ENCODE data around the gene USP3. TPM values are rescaled to one million over a fixed set of nuclear protein-coding genes. Genes with fewer than 3 reads are reported as not detected.
A peak's percentile ranks its signal among the peaks of the same experiment; 100 is the strongest.

USP3 gene
- total RNA-seq, 2 donors from 2014 or later = 51.5 to 52.5 TPM

GRCh38 chr15:63502137-63502766 lies 2.1 kb upstream of the USP3 start:
- Histone ChIP-seq H3K9ac (ENCODE audit: extremely low read depth, low read length, poor library complexity, severe bottlenecking) (no peak overlapping the region), H3K36me3 (ENCODE audit: control insufficient read depth, insufficient read depth, low read length) (no peaks in the 10 kb centered on the region), H3K4me3 (ENCODE audit: low read length) (no peak overlapping the region), H3K27ac (ENCODE audit: low read depth, low read length) (no peak overlapping the region), H3K27me3 (ENCODE audit: control insufficient read depth, insufficient read depth, low read length, poor library complexity, severe bottlenecking) (peaks cover 11% of the 10 kb centered on the region), H3K4me1 (ENCODE audit: control insufficient read depth, insufficient read depth, low read length) (peaks cover 19% of the 10 kb centered on the region), H3K9me3 (ENCODE audit: control insufficient read depth, low read length) (no peaks in the 10 kb centered on the region)
- H3K4me3 Mint-ChIP-seq = peak overlapping the region; percentile 76
- no peak overlapping the region for H3K27ac Mint-ChIP-seq
- no peak for TF ChIP-seq CTCF (conservative IDR thresholded peaks at IDR 0.05)
- peaks cover 52% of the 10 kb centered on the region for H3K4me1 Mint-ChIP-seq
- WGBS, 2 experiments (ENCODE audit: insufficient coverage in 1 of 2, insufficient read length in 1 of 2) = 84 to 92% methylated on average over 10 to 15 of the region's 15 CpGs
- H3K27me3 Mint-ChIP-seq (ENCODE audit: insufficient read depth) = peaks cover 46% of the 10 kb centered on the region
- DNase-seq = no peak
- H3K36me3 Mint-ChIP-seq (ENCODE audit: low read depth) = peaks cover 3% of the 10 kb centered on the region
- H3K9me3 Mint-ChIP-seq = no peaks in the 10 kb centered on the region

GRCh38 chr15:63502843-63503738 lies 1.3 kb upstream of the USP3 start:
- Histone ChIP-seq H3K9ac (ENCODE audit: extremely low read depth, low read length, poor library complexity, severe bottlenecking) (peak overlapping the region; percentile 81), H3K4me3 (ENCODE audit: low read length) (peak overlapping the region; percentile 87), H3K9me3 (ENCODE audit: control insufficient read depth, low read length) (no peaks in the 10 kb centered on the region), H3K27ac (ENCODE audit: low read depth, low read length) (no peak overlapping the region), H3K36me3 (ENCODE audit: control insufficient read depth, insufficient read depth, low read length) (no peaks in the 10 kb centered on the region), H3K4me1 (ENCODE audit: control insufficient read depth, insufficient read depth, low read length) (peaks cover 19% of the 10 kb centered on the region), H3K27me3 (ENCODE audit: control insufficient read depth, insufficient read depth, low read length, poor library complexity, severe bottlenecking) (peaks cover 11% of the 10 kb centered on the region)
- Mint-ChIP-seq H3K27me3 (ENCODE audit: insufficient read depth) (peaks cover 46% of the 10 kb centered on the region), H3K4me1 (peaks cover 53% of the 10 kb centered on the region), H3K27ac (peak overlapping the region; percentile 96), H3K36me3 (ENCODE audit: low read depth) (peaks cover 3% of the 10 kb centered on the region), H3K9me3 (no peaks in the 10 kb centered on the region), H3K4me3 (peak overlapping the region; percentile 76)
- no peak for TF ChIP-seq CTCF (conservative IDR thresholded peaks at IDR 0.05)
- DNase-seq = peak; percentile 90
- WGBS, 2 experiments (ENCODE audit: insufficient coverage in 1 of 2, insufficient read length in 1 of 2) = 16 to 29% methylated on average over 21 to 34 of the region's 34 CpGs

GRCh38 chr15:63503739-63504246 lies 600 bp upstream of the USP3 start:
- peak overlapping the region; percentile 96 for H3K27ac Mint-ChIP-seq
- no peaks in the 10 kb centered on the region for H3K9me3 ChIP-seq (ENCODE audit: control insufficient read depth, low read length)
- peaks cover 60% of the 10 kb centered on the region for H3K4me1 Mint-ChIP-seq
- TF ChIP-seq CTCF (conservative IDR thresholded peaks at IDR 0.05) = no peak
- H3K27ac ChIP-seq (ENCODE audit: low read depth, low read length) = peak overlapping the region; percentile 27
- peak overlapping the region; percentile 87 for H3K4me3 ChIP-seq (ENCODE audit: low read length)
- H3K36me3 ChIP-seq (ENCODE audit: control insufficient read depth, insufficient read depth, low read length) = no peaks in the 10 kb centered on the region
- WGBS, 2 experiments (ENCODE audit: insufficient coverage in 1 of 2, insufficient read length in 1 of 2) = 0 to 1% methylated on average over 23 to 28 of the region's 28 CpGs
- peak overlapping the region; percentile 76 for H3K4me3 Mint-ChIP-seq
- no peaks in the 10 kb centered on the region for H3K9me3 Mint-ChIP-seq
- H3K9ac ChIP-seq (ENCODE audit: extremely low read depth, low read length, poor library complexity, severe bottlenecking) = peak overlapping the region; percentile 81
- DNase-seq = peak; percentile 81
- H3K36me3 Mint-ChIP-seq (ENCODE audit: low read depth) = peaks cover 3% of the 10 kb centered on the region
- H3K27me3 ChIP-seq (ENCODE audit: control insufficient read depth, insufficient read depth, low read length, poor library complexity, severe bottlenecking) = peaks cover 11% of the 10 kb centered on the region
- peaks cover 45% of the 10 kb centered on the region for H3K27me3 Mint-ChIP-seq (ENCODE audit: insufficient read depth)
- H3K4me1 ChIP-seq (ENCODE audit: control insufficient read depth, insufficient read depth, low read length) = peaks cover 19% of the 10 kb centered on the region
